HFF-Myc (cell line): Measurements from ENCODE around the gene ACBD3.
A peak's percentile ranks its signal among the peaks of the same experiment; 100 is the strongest.

Experiments
- DNase-seq: peaks from one replicate; pipeline ENCODE4 v3.0.0-alpha.2; 2011; ENCODE audit warnings: low read depth; ENCODE audit errors: extremely low read depth
- H3K4me3 ChIP-seq: replicated peaks from 2 replicates; pipeline ENCODE4 v1.5.1; 2011; ENCODE audit warnings: low read depth, mild to moderate bottlenecking, control low read depth, low read length
- TF ChIP-seq, protein P1 (sequence below): IDR thresholded peaks from 2 replicates; pipeline ENCODE4 v1.5.1; 2012; ENCODE audit warnings: mild to moderate bottlenecking, low read depth, low read length, control low read depth; ENCODE audit errors: missing control alignments

ACBD3 gene

DNA sequence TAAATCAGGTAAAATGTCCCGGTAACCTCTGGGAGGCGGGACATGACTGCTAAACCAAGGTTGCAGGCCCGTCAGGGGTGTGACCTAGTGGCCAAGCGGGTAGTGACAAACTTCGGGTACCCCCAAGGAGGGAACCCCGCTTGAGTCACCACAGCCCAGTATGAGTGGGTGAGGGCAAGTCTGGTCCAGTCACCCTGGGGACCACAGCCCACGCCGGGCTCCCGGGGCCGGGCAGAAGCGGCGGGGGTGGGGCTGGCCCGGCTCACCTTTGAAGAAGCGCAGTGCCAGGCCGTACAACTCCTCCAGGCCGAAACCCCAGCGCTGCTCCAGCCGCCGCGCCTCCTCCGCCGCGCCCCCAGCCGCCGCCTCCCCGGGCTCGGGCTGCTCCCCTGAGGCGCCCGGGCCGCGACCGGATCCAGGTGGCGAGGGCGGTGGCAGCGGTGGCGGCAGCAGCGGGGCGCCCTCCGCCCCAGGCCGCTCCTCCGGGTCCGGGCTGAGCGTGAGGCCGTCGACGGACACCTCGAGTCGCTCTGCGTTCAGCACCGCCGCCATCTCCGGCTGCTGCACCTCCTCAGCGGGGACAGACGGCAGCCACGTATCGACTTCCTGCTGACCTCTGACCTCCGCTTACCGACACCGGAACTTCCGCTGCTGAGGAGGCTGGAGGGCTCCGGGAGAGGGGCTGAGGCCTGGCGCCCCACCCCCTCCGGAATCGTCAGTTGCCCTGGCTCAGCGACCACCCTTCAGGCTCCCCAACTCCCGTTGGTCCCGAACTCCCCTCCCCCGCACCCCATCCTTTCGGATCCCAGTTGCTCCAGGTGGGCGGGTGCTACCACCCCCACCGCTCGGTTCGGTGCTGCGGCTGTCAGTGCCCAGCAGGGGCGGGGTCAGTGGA, at the start of gene ACBD3:
TSS of gene ACBD3 (minus strand) at position 618 of the 895 bp plus-strand sequence. CDS start at position 552, 66 bp downstream.
- TF ChIP-seq, protein P1, sequence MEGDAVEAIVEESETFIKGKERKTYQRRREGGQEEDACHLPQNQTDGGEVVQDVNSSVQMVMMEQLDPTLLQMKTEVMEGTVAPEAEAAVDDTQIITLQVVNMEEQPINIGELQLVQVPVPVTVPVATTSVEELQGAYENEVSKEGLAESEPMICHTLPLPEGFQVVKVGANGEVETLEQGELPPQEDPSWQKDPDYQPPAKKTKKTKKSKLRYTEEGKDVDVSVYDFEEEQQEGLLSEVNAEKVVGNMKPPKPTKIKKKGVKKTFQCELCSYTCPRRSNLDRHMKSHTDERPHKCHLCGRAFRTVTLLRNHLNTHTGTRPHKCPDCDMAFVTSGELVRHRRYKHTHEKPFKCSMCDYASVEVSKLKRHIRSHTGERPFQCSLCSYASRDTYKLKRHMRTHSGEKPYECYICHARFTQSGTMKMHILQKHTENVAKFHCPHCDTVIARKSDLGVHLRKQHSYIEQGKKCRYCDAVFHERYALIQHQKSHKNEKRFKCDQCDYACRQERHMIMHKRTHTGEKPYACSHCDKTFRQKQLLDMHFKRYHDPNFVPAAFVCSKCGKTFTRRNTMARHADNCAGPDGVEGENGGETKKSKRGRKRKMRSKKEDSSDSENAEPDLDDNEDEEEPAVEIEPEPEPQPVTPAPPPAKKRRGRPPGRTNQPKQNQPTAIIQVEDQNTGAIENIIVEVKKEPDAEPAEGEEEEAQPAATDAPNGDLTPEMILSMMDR, result no peak
- peak within 1 kb of the TSS; percentile 69 for H3K4me3 ChIP-seq
- DNase-seq, result peak; percentile 55

DNA sequence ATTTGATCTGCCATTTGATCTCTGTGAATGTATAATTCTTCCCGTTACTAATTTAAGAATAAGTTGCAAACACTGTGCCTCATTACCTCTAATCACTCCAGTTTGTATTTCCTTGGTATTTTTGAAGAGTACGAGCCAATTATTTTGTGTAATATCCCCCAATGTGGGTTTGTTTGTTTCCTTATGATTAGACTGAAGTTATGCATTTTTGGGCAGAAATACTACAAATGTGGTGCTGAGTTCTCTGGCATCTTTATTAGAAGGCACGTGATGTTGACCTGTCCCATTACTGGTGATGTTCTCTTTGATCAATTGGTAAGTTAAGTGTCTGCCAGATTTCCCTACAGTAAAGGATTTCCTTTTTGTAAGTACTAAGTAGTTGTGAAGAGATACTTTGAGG, 47.3 kb upstream of the ACBD3 start:
- TF ChIP-seq, protein P1, result no peak
- no peak for DNase-seq
- no peak overlapping the region for H3K4me3 ChIP-seq

DNA sequence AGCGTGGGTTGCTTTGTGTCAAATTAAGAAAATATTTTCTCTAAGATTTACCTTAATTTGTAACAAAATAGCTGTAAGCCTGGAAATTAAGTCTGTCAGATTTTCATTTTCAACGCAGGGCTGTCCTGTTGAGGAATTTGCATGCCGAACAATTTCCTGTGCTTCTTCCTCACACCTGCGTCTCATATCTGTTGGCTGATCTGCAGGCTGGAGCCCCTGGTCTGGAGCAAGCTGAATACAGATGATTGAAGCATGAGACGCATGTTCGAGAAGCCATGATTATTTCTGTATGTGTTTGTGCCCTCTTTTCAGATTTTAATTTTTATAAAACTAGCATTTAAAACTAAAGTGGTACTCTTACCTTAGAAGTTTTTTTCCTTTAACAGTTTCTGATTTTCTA, 46.8 kb upstream of the ACBD3 start:
- TF ChIP-seq, protein P1, result no peak
- no peak overlapping the region for H3K4me3 ChIP-seq
- DNase-seq, result no peak

DNA sequence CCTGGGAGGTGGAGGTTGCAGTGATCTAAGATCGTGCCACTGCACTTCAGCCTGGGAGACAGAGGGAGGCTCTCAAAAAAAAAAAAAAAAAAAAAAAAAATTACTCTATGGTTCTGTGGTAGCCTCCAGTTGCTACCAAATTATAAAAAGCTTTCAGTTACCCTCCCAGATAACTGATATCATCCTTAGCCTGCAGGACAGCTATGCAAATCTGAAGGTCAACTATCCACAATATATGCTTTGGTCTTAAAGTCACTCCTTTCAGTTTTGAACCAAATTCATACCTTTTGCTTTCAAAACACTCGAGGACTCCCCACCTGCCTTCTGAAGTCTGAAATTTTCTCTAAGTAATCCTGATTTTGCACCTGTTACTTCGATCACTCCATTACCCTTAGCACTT, 40.1 kb upstream of the ACBD3 start:
- TF ChIP-seq, protein P1, result no peak
- no peak for DNase-seq
- H3K4me3 ChIP-seq, result no peak overlapping the region

DNA sequence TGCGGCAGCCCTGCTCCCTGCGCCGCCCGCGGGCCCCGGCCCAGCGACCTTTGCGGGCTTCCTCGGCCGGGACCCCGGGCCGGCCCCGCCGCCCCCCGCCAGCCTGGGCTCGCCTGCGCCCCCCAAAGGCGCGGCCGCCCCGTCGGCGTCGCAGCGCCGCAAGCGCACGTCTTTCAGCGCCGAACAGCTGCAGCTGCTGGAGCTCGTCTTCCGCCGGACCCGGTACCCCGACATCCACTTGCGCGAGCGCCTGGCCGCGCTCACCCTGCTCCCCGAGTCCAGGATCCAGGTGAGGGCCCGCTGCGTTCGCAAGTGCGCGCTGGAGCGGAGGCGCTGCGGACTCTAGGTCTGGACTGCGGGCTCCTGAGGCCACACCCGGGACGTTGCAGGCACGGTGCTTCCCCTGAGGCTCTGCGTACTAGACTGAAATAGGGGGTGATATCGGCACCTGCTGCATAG, 37.3 kb upstream of the ACBD3 start:
- no peak for DNase-seq
- TF ChIP-seq, protein P1, result no peak
- peak overlapping the region; percentile 33 for H3K4me3 ChIP-seq

DNA sequence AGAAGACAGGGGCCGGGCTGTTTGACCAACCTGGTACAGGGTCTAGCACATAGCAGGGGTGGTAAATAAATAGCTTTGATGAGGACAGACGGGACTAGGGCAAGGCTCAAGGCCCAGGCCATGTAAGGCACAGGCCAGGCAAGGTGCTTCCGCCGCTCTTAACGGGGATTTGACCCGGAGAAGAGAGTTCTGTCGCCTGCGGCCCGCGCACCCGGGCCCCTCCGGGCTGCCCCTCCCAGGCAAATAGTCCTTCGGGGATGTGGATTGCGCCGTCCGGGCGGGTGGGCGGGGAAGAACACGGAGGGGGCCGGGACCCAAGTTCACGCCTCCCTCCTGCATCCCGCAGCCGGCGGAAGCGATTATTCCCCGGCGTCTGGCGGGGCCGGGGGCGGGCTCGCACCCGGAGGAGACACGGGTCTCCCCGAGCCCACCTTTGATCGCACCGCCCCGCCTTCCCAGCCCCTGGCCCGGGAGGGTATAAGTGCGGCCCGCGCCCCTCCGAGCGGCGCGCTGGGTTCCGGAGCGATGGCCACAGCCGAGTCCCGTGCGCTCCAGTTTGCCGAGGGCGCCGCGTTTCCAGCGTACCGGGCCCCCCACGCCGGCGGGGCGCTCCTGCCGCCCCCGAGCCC, 36.7 kb upstream of the ACBD3 start, which contains the start of gene MIXL1:
TSS of gene MIXL1 (plus strand) at position 508 of the 629 bp plus-strand sequence. CDS start at position 526, 18 bp downstream.
- peak within 1 kb of the TSS; percentile 33 for H3K4me3 ChIP-seq
- TF ChIP-seq, protein P1, result no peak
- no peak for DNase-seq
